Muscle of leg (tissue), 11 donors: ENCODE measurements around the gene NUDT14. TPM values are rescaled to one million over a fixed set of nuclear protein-coding genes. Genes with fewer than 3 reads are reported as not detected.

Source experiments
- DNase-seq: peaks from one replicate; pipeline ENCODE4 v3.0.0; 2013
- H3K27ac ChIP-seq: one replicate; pipeline ENCODE4 v1.5.1; 2013; ENCODE audit warnings: mild to moderate bottlenecking, low read length, control low read depth
- H3K27me3 ChIP-seq: one replicate; pipeline ENCODE4 v1.6.1; 2013; ENCODE audit warnings: low read length; ENCODE audit not compliant: control insufficient read depth, insufficient read depth
- H3K36me3 ChIP-seq: one replicate; pipeline ENCODE4 v1.6.1; 2013; ENCODE audit warnings: low read length; ENCODE audit not compliant: control insufficient read depth, insufficient read depth
- H3K4me1 ChIP-seq: one replicate; pipeline ENCODE4 v1.6.1; 2013; ENCODE audit warnings: low read length; ENCODE audit not compliant: control insufficient read depth, insufficient read depth
- H3K4me3 ChIP-seq: one replicate; pipeline ENCODE4 v1.5.1; 2013; ENCODE audit warnings: low read length, control low read depth
- H3K9me3 ChIP-seq: replicated peaks from 2 replicates; pipeline ENCODE4 v1.6.1; 2013; ENCODE audit warnings: low read depth, low read length; ENCODE audit not compliant: control insufficient read depth
- WGBS: methylation state at CpG from one replicate; pipeline ENCODE4 v1.1.5; 2013; ENCODE audit warnings: missing lambda C conversion rate; ENCODE audit not compliant: insufficient coverage; 5-methylcytosine and 5-hydroxymethylcytosine counted together
- polyA plus RNA-seq, 8 donors: library from polyadenylated mRNA; unstranded; fragments of 120-200 nt; gene quantifications; one replicate each; pipeline versions ENCODE4 v1.2.1 to v1.2.3, GENCODE V29; 2013; ENCODE audit warnings: inconsistent platforms in 1 of 8, low replicate concordance in 1 of 8; ENCODE audit not compliant: insufficient read length in 8 of 8, insufficient read depth in 1 of 8
- total RNA-seq: library from RNA; stranded (reverse); fragments of 120-200 nt; gene quantifications from one replicate; pipeline ENCODE4 v1.2.4, GENCODE V29; 2013

NUDT14 gene
- total and polyA plus RNA-seq, 9 donors: 10.5 to 22.8 (median 16.1) TPM

DNA sequence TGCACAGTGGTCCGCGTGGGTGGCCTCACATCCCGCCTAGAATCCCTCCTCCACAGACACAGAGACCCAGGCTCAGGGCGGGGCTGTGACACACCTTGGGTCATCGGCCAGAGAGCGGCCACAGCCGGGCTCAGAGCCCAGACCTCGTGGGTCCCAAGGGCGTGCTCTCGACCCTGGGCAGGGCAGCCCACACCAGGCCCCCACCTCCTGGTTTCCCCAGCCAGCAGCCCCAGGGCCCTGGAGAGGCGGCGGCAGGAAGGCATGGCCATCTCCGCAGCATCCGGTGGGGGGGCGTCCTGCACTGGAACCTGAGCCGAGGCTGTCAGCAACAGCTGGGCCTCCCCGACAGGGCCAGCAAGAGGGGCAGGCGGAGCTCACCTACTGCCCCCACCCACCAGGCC, 27.8 kb downstream of the NUDT14 start:
- H3K4me3 ChIP-seq: no peak overlapping the region

DNA sequence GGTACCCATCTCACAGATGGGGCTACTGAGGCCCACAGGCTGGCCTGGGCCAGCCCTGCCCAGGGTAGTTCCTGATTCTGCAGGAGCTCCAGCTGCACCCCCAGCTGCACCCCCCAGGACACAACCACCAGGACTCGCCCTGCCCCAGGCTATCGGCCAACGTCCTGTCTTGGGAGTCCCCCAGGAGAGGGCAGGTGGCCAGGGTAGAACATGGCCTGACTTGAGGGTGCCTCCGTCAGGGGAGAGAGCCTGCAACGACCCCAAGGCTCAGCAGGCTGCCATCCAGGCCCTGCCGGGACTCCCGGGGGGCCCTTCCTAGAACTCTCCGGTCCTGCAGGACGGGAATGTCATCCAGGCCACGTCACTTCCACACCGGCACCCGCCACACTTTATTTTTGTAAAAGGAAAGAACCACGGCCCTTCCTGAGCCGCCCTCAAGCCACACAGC, 28.3 kb downstream of the NUDT14 start:
- 53% methylated on average over 14 of the region's 14 CpGs for WGBS
- DNase-seq: no peak
- Histone ChIP-seq H3K27ac (peak overlapping the region; percentile 89), H3K9me3 (no peaks in the 10 kb centered on the region), H3K36me3 (peaks cover 23% of the 10 kb centered on the region), H3K27me3 (no peaks in the 10 kb centered on the region), H3K4me3 (no peak overlapping the region), H3K4me1 (peaks cover 44% of the 10 kb centered on the region)

More for the DNA sequence above, 27.8 kb downstream of the NUDT14 start:
- Histone ChIP-seq H3K36me3 (peaks cover 20% of the 10 kb centered on the region), H3K27ac (peak overlapping the region; percentile 89), H3K4me1 (peaks cover 44% of the 10 kb centered on the region), H3K9me3 (no peaks in the 10 kb centered on the region), H3K27me3 (no peaks in the 10 kb centered on the region)
- WGBS: 32% methylated on average over 12 of the region's 18 CpGs
- peak; percentile 67 for DNase-seq

DNA sequence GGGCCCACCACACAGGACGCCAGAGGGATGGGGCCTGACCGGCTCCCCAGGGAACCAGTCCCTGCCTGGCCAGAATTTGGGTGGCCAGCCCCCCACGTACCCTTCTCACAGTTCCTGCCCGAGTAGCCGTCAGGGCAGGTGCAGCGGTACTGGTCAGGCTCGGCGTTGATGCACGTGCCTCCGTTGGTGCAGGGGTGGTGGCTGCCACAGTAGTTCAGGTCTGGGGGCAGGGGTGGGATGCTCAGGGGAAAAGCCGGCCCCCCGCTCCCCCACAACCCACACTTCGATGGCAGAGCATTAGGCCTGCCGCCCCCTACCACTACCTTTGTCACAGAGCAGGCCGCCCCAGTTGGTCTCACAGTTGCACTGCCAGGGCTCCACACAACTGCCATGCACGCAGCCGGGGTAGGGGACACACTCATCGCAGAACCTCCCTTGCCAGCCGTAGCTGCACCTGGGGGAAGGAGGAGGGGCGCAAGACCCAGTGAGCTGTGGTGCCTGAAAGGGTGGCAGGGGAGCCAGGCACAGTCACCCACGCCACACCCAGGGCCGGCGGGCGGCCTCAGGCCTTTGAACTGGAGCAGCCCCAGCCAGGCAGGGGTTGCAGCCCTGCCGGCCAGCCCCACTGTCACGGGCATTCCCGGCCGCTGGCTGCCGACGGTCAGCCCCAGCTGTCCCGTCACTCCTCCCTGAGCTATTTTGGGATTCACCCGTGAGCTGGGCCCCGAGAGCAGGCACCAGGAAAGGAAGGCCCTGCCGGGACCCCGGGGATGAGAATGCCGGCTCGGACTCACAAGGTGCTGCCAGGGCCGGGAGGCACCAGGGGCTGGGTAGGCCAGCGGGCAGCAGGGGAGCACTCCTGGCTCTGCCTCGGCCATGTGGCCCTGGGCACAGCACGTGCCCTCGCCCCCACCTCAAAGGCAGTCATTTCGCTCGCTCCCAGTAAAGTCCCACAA, 29.0 kb downstream of the NUDT14 start:
- Histone ChIP-seq H3K4me3 (no peak overlapping the region), H3K27me3 (no peaks in the 10 kb centered on the region), H3K4me1 (peaks cover 46% of the 10 kb centered on the region), H3K9me3 (no peaks in the 10 kb centered on the region), H3K36me3 (peaks cover 24% of the 10 kb centered on the region), H3K27ac (peak overlapping the region; percentile 89)
- 70% methylated on average over 37 of the region's 44 CpGs for WGBS
- DNase-seq: peak; percentile 82

DNA sequence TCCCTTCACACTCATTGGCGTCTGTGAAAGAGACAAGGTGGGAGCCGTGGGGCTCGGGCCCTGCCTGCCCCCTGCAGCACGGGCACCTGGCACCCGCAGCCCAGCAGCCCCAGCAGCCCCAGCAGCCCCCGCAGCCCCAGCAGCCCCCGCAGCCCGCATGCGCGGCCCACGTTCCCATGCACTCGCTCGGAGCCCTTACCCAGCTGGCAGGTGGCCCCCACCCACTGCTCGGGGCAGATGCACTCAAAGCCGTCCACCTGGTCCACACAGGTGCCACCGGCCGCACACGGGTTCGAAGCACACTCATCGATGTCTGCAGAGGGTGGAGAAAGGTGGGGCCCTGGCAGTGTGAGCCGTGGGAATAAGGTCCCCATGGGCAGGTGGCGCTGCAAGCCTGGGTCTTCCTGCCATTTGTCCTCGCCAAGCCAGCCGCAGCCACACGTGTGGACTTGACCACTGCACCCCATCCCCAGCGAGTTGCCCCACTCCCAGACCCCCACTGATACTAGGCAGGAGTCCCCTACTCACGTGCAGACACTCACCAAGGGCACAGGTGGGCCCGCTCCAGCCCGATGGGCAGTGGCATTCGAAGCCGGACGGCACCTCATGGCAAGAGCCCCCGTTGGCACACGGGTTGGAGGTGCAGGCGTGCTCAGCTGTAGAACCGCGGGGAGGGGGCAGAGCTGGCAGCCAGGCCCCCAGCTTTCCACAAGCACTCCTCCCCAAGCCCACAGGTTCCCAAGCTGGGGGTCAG, 29.9 kb downstream of the NUDT14 start:
- Histone ChIP-seq H3K27ac (peak overlapping the region; percentile 89), H3K9me3 (no peaks in the 10 kb centered on the region), H3K4me1 (peaks cover 48% of the 10 kb centered on the region), H3K4me3 (no peak overlapping the region), H3K36me3 (peaks cover 32% of the 10 kb centered on the region), H3K27me3 (no peaks in the 10 kb centered on the region)
- 88% methylated on average over 30 of the region's 37 CpGs for WGBS
- no peak for DNase-seq

DNA sequence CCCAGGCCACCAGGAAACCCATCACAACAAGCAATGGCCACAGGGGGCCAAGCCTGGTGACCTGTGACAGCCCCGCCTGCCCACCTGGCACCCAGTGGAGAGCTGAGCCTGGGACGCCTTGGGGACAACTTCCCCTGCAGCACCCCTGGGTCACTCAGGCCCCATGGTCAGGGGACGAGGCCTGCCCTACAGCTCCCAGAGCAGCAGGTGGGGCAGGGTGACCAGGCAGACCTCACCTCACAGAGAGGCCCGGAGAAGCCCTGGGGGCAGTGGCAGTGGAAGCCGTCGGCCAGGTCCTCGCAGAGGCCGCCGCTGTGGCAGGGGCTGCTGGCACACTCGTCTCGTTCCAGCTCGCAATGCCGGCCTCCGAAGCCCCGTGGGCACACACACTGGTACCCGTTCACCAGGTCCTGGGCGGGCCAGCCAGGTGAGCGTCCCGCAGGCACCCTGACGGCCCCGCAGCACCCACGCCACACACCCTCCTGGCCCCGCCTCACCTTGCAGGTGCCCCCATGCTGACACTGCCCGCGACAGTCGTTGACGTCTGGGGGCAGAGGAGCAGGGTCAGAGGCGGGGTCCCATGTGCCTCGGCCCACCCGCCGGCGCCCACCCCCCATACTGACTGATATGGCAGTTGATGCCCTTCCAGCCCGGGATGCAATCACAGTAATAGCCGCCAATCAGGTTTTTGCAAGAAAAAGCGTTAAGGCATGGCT, 30.6 kb downstream of the NUDT14 start:
- no peak for DNase-seq
- Histone ChIP-seq H3K36me3 (peaks cover 34% of the 10 kb centered on the region), H3K27ac (no peak overlapping the region), H3K4me1 (peaks cover 44% of the 10 kb centered on the region), H3K27me3 (no peaks in the 10 kb centered on the region), H3K4me3 (no peak overlapping the region), H3K9me3 (no peaks in the 10 kb centered on the region)
- 84% methylated on average over 32 of the region's 35 CpGs for WGBS

DNA sequence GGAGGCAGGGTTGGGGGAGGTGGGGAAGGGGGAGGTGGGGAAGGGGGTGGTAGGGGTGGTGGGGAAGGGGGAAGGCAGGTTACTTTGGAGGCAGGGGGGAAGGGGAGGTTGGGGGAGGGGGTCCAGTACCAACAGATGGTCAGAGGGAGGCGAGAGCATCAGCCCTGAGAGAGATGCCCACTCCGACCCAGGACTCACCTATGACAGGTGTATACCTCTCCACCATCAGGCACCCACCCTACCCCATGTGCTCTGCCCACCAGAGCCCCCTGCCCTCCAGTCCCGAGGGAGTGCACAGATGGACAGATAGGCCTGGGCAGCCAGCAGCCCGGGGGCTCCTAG, 31.1 kb downstream of the NUDT14 start:
- Histone ChIP-seq H3K27ac (no peak overlapping the region), H3K4me1 (peaks cover 44% of the 10 kb centered on the region), H3K9me3 (no peaks in the 10 kb centered on the region), H3K4me3 (no peak overlapping the region), H3K27me3 (no peaks in the 10 kb centered on the region), H3K36me3 (peaks cover 34% of the 10 kb centered on the region)
- 75% methylated on average over 3 of the region's 4 CpGs for WGBS
- no peak for DNase-seq

DNA sequence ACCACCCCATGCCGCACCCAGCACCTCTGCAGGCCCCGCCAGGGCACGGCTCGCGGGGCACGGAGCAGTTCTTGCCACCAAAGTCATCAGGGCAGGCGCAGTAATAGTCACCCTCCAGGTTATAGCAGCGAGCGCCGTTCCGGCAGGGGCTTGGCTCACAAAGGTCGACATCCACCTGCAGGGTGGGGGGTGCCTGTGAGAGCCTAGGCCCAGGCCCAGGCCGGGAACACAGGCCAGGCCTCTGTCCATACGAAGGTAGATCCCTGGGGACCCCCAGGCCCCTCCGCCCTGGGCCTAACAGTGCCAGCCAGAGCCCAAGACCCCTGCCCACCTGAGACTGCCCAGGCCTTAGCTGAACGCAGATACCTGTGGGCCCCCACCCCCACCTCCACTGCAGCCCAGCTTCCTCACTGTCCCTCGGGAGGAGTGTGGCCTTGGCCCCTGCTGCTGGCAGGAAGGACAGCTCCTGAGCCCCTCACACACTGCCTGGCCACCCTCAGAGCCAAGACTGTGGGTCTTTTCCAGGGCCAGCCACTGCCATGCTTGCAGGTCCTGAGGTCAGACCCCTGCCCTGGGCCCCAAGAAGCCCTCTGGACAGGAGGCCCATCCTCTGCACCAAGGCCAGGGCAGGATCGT, 31.8 kb downstream of the NUDT14 start:
- Histone ChIP-seq H3K4me1 (peaks cover 38% of the 10 kb centered on the region), H3K4me3 (no peak overlapping the region), H3K36me3 (peaks cover 35% of the 10 kb centered on the region), H3K27ac (no peak overlapping the region), H3K9me3 (no peaks in the 10 kb centered on the region), H3K27me3 (no peaks in the 10 kb centered on the region)
- 63% methylated on average over 14 of the region's 18 CpGs for WGBS
- no peak for DNase-seq

DNA sequence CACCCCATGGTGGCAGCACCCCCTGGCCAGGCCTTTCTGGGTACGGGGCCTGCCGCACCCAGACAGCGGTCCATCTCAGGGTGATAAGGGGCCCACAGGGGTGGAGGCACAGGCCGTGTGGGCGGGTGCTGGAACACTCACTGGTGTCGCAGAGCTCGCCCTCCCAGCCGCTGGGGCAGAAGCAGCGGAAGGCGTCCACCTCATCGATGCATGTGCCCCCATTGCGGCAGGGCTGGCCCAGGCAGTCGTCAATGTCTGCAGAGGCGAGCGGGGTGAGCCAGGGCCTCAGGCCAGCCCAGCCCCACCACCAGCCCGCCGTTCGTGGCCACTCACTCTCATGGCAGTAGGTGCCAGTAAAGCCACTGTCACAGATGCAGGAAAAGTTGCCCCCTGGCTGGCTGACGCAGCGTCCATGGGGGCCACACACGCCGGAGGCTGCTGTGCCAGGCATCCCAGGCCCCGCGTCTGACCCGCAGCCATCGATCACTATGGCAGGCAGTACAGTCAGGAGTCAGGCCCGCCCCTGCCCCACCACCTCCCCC, 32.4 kb downstream of the NUDT14 start:
- 85% methylated on average over 26 of the region's 27 CpGs for WGBS
- no peaks in the 10 kb centered on the region for H3K27me3 ChIP-seq
- DNase-seq: no peak
- no peak overlapping the region for H3K27ac ChIP-seq
- no peak overlapping the region for H3K4me3 ChIP-seq
- peaks cover 32% of the 10 kb centered on the region for H3K4me1 ChIP-seq
- H3K9me3 ChIP-seq: no peaks in the 10 kb centered on the region
- H3K36me3 ChIP-seq: peaks cover 35% of the 10 kb centered on the region

DNA sequence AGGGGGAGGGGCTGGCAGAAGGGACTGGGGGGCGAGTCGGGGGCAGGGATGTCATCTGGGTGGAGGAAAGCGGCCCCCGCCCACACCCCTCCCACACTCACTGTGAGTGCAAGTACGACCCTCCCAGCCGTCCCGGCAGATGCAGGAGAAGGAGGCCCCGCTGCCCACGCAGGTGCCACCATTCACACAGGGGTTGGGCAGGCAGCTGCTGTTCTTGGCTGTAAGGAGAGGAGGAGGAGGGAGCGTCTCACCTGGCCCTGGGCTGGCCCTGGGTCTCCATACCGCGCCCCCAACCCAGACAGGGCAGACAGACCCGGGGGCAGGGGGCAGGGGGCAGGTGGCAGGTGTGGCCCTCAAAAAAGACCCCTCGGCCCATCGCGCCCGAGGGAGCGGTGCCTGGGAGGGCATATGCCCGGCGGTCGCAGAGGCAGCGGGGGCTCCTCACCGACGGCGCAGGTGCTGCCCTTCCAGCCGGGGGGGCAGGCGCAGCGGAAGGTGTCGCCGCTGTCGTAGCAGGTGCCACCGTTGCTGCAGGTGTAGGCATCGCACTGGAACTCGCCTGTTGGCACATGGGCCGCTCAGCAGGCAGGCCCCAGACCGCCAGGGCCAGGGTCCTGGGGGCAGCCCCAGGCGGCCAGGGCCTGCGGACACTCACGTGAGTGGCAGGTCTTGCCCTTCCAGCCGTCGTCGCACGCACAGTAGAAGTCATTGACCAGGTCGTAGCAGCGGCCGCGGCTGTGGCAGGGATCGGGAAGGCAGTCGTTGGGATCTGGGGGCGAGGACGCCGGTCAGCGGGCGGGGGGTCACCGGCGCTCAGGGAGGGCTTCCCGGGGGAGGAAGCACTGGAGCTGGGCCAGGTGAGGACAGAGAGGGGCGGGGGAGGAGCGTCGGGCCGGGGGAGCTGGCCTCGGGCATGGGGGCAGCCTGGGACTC, 33.2 kb downstream of the NUDT14 start:
- H3K4me3 ChIP-seq: no peak overlapping the region
- WGBS: 84% methylated on average over 54 of the region's 62 CpGs
- no peaks in the 10 kb centered on the region for H3K9me3 ChIP-seq
- peaks cover 25% of the 10 kb centered on the region for H3K4me1 ChIP-seq
- no peak for DNase-seq
- no peaks in the 10 kb centered on the region for H3K27me3 ChIP-seq
- no peak overlapping the region for H3K27ac ChIP-seq
- H3K36me3 ChIP-seq: peaks cover 38% of the 10 kb centered on the region
